Trophoblast cell (in vitro differentiated cells and primary cell): ENCODE results near the gene FHAD1.

Source experiments
- DNase-seq, 2 donors: peaks; one replicate each; pipeline ENCODE4 v3.0.0-alpha.2; 2016
- H2AFZ ChIP-seq: 2 replicates; pipeline ENCODE4 v1.6.1; 2013; ENCODE audit warnings: low read length, moderate library complexity, mild to moderate bottlenecking; ENCODE audit not compliant: insufficient read depth, poor library complexity
- H2AK5ac ChIP-seq: 2 replicates; pipeline ENCODE4 v1.6.1; 2013; ENCODE audit warnings: mild to moderate bottlenecking, low read length
- H2BK120ac ChIP-seq: 2 replicates; pipeline ENCODE4 v1.6.1; 2013; ENCODE audit warnings: low read length, mild to moderate bottlenecking, moderate library complexity; ENCODE audit not compliant: insufficient read depth, poor library complexity
- H2BK12ac ChIP-seq: 2 replicates; pipeline ENCODE4 v1.6.1; 2013; ENCODE audit warnings: mild to moderate bottlenecking, low read length, moderate library complexity
- H2BK5ac ChIP-seq: 2 replicates; pipeline ENCODE4 v1.6.1; 2013; ENCODE audit warnings: low read length, low read depth, moderate library complexity, mild to moderate bottlenecking; ENCODE audit not compliant: poor library complexity
- H3K14ac ChIP-seq: 2 replicates; pipeline ENCODE4 v1.6.1; 2013; ENCODE audit warnings: mild to moderate bottlenecking, low read length
- H3K18ac ChIP-seq: 2 replicates; pipeline ENCODE4 v1.6.1; 2013; ENCODE audit warnings: mild to moderate bottlenecking, low read length
- H3K23ac ChIP-seq: 2 replicates; pipeline ENCODE4 v1.6.1; 2013; ENCODE audit warnings: low read length
- H3K27ac ChIP-seq: 2 replicates; pipeline ENCODE4 v1.5.1; 2013; ENCODE audit warnings: low read depth, mild to moderate bottlenecking, inconsistent platforms, low read length, moderate library complexity
- H3K27me3 ChIP-seq: 2 replicates; pipeline ENCODE4 v1.6.1; 2013; ENCODE audit warnings: inconsistent platforms, mild to moderate bottlenecking, low read length, moderate library complexity; ENCODE audit not compliant: insufficient read depth
- H3K36me3 ChIP-seq, 2 experiments: 1 replicate in 1 of 2; 2 replicates in 1 of 2; pipeline ENCODE4 v1.6.1; 2013; ENCODE audit warnings: low read length in 2 of 2, mild to moderate bottlenecking in 2 of 2, moderate library complexity in 1 of 2; ENCODE audit not compliant: insufficient read depth in 2 of 2, control insufficient read depth in 1 of 2
- H3K4ac ChIP-seq: 2 replicates; pipeline ENCODE4 v1.6.1; 2013; ENCODE audit warnings: low read depth, mild to moderate bottlenecking, low read length, moderate library complexity
- H3K4me1 ChIP-seq, 2 experiments: 1 replicate in 1 of 2; 2 replicates in 1 of 2; pipeline ENCODE4 v1.6.1; 2013; ENCODE audit warnings: low read length in 2 of 2, mild to moderate bottlenecking in 2 of 2, moderate library complexity in 1 of 2; ENCODE audit not compliant: insufficient read depth in 2 of 2, control insufficient read depth in 1 of 2
- H3K4me2 ChIP-seq: 2 replicates; pipeline ENCODE4 v1.6.1; 2013; ENCODE audit warnings: inconsistent platforms, mild to moderate bottlenecking, low read length, moderate library complexity
- H3K4me3 ChIP-seq: 2 replicates; pipeline ENCODE4 v1.5.1; 2013; ENCODE audit warnings: mild to moderate bottlenecking, low read depth, low read length, inconsistent platforms
- H3K79me1 ChIP-seq: one replicate; pipeline ENCODE4 v1.6.1; 2013; ENCODE audit warnings: low read length
- H3K79me2 ChIP-seq: 2 replicates; pipeline ENCODE4 v1.6.1; 2013; ENCODE audit warnings: low read length, mild to moderate bottlenecking; ENCODE audit not compliant: control insufficient read depth, insufficient read depth, poor library complexity
- H3K9ac ChIP-seq: 2 replicates; pipeline ENCODE4 v1.6.1; 2013; ENCODE audit warnings: mild to moderate bottlenecking, low read length
- H3K9me3 ChIP-seq: 2 replicates; pipeline ENCODE4 v1.6.1; 2013; ENCODE audit warnings: low read depth, mild to moderate bottlenecking, control low read depth, inconsistent platforms, low read length; ENCODE audit not compliant: insufficient read depth
- H4K12ac ChIP-seq: 2 replicates; pipeline ENCODE4 v1.6.1; 2013; ENCODE audit warnings: low read depth, mild to moderate bottlenecking, low read length, moderate library complexity
- H4K8ac ChIP-seq: 2 replicates; pipeline ENCODE4 v1.6.1; 2013; ENCODE audit warnings: low read depth, mild to moderate bottlenecking, low read length, moderate library complexity
- H4K91ac ChIP-seq: one replicate; pipeline ENCODE4 v1.6.1; 2013; ENCODE audit warnings: low read depth, mild to moderate bottlenecking, low read length, moderate library complexity
- WGBS: extraction: QIAGEN DNeasy Blood & Tissue Kit; methylation state at CpG from one replicate; pipeline ENCODE4 v1.1.7; 2013; ENCODE audit warnings: missing lambda C conversion rate; ENCODE audit not compliant: insufficient read length, insufficient coverage; ENCODE audit errors: extremely low coverage; 5-methylcytosine and 5-hydroxymethylcytosine counted together

The FHAD1 gene

GRCh38 chr1:15329104-15329820 lies 82.2 kb downstream of the FHAD1 start:
- Histone ChIP-seq H3K9me3 (no peaks in the 10 kb centered on the region), H3K14ac (no peak overlapping the region), H2AFZ (no peak overlapping the region), H3K18ac (no peak overlapping the region), H2BK5ac (no peak overlapping the region), H3K27me3 (no peaks in the 10 kb centered on the region), H3K4me3 (no peak overlapping the region), H3K4ac (no peak overlapping the region), H3K79me2 (no peaks in the 10 kb centered on the region), H4K12ac (no peak overlapping the region), H3K27ac (no peak overlapping the region), H3K9ac (no peak overlapping the region), H4K8ac (no peak overlapping the region), H2AK5ac (no peak overlapping the region), H3K23ac (no peak overlapping the region), H2BK12ac (no peak overlapping the region), H2BK120ac (no peak overlapping the region), H3K4me1 (peaks cover 4 to 8% of the 10 kb centered on the region in 2 experiments), H4K91ac (no peak overlapping the region), H3K79me1 (no peaks in the 10 kb centered on the region), H3K36me3 (no peaks in the 10 kb centered on the region), H3K4me2 (no peak overlapping the region)
- DNase-seq: peak in 1 of 2 donors; percentile 49
- no CpG with 5 or more reads among the region's 21 CpGs for WGBS

- H3K9me3 ChIP-seq: no peaks in the 10 kb centered on the region
- peaks cover 2% of the 10 kb centered on the region in 2 experiments for H3K4me1 ChIP-seq
- no peak overlapping the region for H3K23ac ChIP-seq
- no peak overlapping the region for H3K14ac ChIP-seq
- no peak overlapping the region for H3K4ac ChIP-seq
- H4K91ac ChIP-seq: no peak overlapping the region
- no CpG with 5 or more reads among the region's 8 CpGs for WGBS
- H2BK12ac ChIP-seq: no peak overlapping the region
- no peaks in the 10 kb centered on the region for H3K36me3 ChIP-seq
- no peaks in the 10 kb centered on the region for H3K27me3 ChIP-seq
- H4K8ac ChIP-seq: no peak overlapping the region
- no peak overlapping the region for H2BK120ac ChIP-seq
- DNase-seq: peak in 1 of 2 donors; percentile 7
- H3K4me2 ChIP-seq: no peak overlapping the region
- no peak overlapping the region for H2AFZ ChIP-seq
- no peaks in the 10 kb centered on the region for H3K79me1 ChIP-seq
- H3K18ac ChIP-seq: no peak overlapping the region
- H2AK5ac ChIP-seq: no peak overlapping the region
- H3K79me2 ChIP-seq: no peaks in the 10 kb centered on the region
- H2BK5ac ChIP-seq: no peak overlapping the region
- H3K27ac ChIP-seq: no peak overlapping the region
- H3K4me3 ChIP-seq: no peak overlapping the region
- no peak overlapping the region for H3K9ac ChIP-seq
- no peak overlapping the region for H4K12ac ChIP-seq
Measured at GRCh38 chr1:15330028-15330427, 83.0 kb downstream of the FHAD1 start.

GRCh38 chr1:15331180-15331579 lies 84.2 kb downstream of the FHAD1 start:
- H3K36me3 ChIP-seq: no peaks in the 10 kb centered on the region
- H3K79me1 ChIP-seq: no peaks in the 10 kb centered on the region
- no peak overlapping the region for H3K18ac ChIP-seq
- WGBS: 100% methylated on average over 4 of the region's 5 CpGs
- no peak overlapping the region for H3K4ac ChIP-seq
- no peak overlapping the region for H2AFZ ChIP-seq
- no peak overlapping the region for H3K27ac ChIP-seq
- H3K9me3 ChIP-seq: no peaks in the 10 kb centered on the region
- H3K23ac ChIP-seq: no peak overlapping the region
- H4K12ac ChIP-seq: no peak overlapping the region
- H3K9ac ChIP-seq: no peak overlapping the region
- no peak overlapping the region for H3K4me3 ChIP-seq
- no peak overlapping the region for H3K14ac ChIP-seq
- no peak overlapping the region for H3K4me2 ChIP-seq
- H3K27me3 ChIP-seq: no peaks in the 10 kb centered on the region
- H3K4me1 ChIP-seq: no peaks in the 10 kb centered on the region
- no peak overlapping the region for H4K91ac ChIP-seq
- H2BK12ac ChIP-seq: no peak overlapping the region
- H3K79me2 ChIP-seq: no peaks in the 10 kb centered on the region
- no peak overlapping the region for H4K8ac ChIP-seq
- H2BK120ac ChIP-seq: no peak overlapping the region
- no peak overlapping the region for H2AK5ac ChIP-seq
- DNase-seq: no peak
- no peak overlapping the region for H2BK5ac ChIP-seq

- Histone ChIP-seq H4K8ac (no peak overlapping the region), H3K4me2 (no peak overlapping the region), H3K23ac (no peak overlapping the region), H3K14ac (no peak overlapping the region), H3K79me1 (no peaks in the 10 kb centered on the region), H3K27me3 (no peaks in the 10 kb centered on the region), H3K9ac (no peak overlapping the region), H2BK12ac (no peak overlapping the region), H3K9me3 (no peaks in the 10 kb centered on the region), H3K79me2 (no peaks in the 10 kb centered on the region), H3K27ac (no peak overlapping the region), H2BK5ac (no peak overlapping the region), H3K4me1 (no peaks in the 10 kb centered on the region), H3K18ac (no peak overlapping the region), H3K4me3 (no peak overlapping the region), H3K4ac (no peak overlapping the region), H4K12ac (no peak overlapping the region), H2AFZ (no peak overlapping the region), H2AK5ac (no peak overlapping the region), H2BK120ac (no peak overlapping the region), H4K91ac (no peak overlapping the region), H3K36me3 (no peaks in the 10 kb centered on the region)
- no peak for DNase-seq
- no CpG with 5 or more reads among the region's 2 CpGs for WGBS
Measured at GRCh38 chr1:15331734-15332133, 84.7 kb downstream of the FHAD1 start.
